Stimulated activated naive CD8-positive, alpha-beta T cell treated with anti-CD3 and anti-CD28 coated beads, Interleukin-15, amount 100 ng/mL, for 72 hours (primary cell): ENCODE results near the gene UBR3.
"Not testable (repeated sequence)": the region's sequence is repeated elsewhere in the genome, so short reads cannot be mapped to it uniquely, and the experiment has no call there.

Source experiments
- ATAC-seq: fragments of 150-1000 bp; cut with Tn5 transposase; 2 replicates; pipeline ENCODE4 v1.10.0; 2021; ENCODE audit warnings: mild to moderate bottlenecking, moderate library complexity
- DNase-seq, 2 donors: peaks; one replicate each; pipeline ENCODE4 v3.0.0; 2021 to 2022
- H3K27ac Mint-ChIP-seq, 2 donors: one replicate each; pipeline ENCODE4 v1.8.0; 2022; ENCODE audit warnings: mild to moderate bottlenecking in 2 of 2, mixed read lengths in 2 of 2, moderate library complexity in 2 of 2
- H3K27me3 Mint-ChIP-seq: one replicate; pipeline ENCODE4 v1.8.0; 2022; ENCODE audit warnings: mixed read lengths
- H3K4me1 Mint-ChIP-seq: one replicate; pipeline ENCODE4 v1.8.0; 2022; ENCODE audit warnings: mild to moderate bottlenecking, mixed read lengths
- H3K4me3 Mint-ChIP-seq, 2 donors: one replicate each; pipeline ENCODE4 v1.8.0; 2022; ENCODE audit warnings: mild to moderate bottlenecking in 2 of 2, mixed read lengths in 2 of 2, moderate library complexity in 1 of 2
- H3K9me3 Mint-ChIP-seq, 2 donors: one replicate each; pipeline ENCODE4 v1.8.0; 2022; ENCODE audit warnings: mixed read lengths in 2 of 2

UBR3 gene

DNA sequence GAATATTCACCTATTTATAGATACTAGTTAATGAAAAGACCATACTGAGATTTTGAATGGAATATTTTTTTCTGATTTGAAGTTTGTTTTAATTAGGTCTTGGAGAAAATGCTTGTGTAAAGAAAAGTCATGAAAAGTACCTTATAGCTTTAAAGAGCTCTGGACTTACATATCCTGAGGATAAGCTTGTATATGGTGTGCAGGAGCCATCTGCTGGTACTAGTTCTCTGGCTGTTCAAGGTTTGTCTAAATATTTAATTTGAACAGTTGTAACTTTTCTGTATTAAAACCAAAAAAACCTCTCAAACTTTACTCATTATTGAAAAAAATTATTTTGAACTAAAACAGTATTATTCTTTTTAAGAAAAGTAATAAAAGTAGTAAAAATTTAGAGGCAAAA lies 50.1 kb downstream of the UBR3 start:
- H3K9me3 Mint-ChIP-seq, result no peaks in the 10 kb centered on the region
- H3K27me3 Mint-ChIP-seq, result no peaks in the 10 kb centered on the region
- H3K27ac Mint-ChIP-seq, result no peak overlapping the region
- ATAC-seq (no peak), DNase-seq (no peak)
- H3K4me3 Mint-ChIP-seq, result no peak overlapping the region
- H3K4me1 Mint-ChIP-seq, result no peaks in the 10 kb centered on the region

GRCh38 chr2:169887120-169887519 lies 59.9 kb downstream of the UBR3 start:
- no peaks in the 10 kb centered on the region for H3K27me3 Mint-ChIP-seq
- no peaks in the 10 kb centered on the region for H3K9me3 Mint-ChIP-seq
- H3K27ac Mint-ChIP-seq, result no peak overlapping the region
- H3K4me3 Mint-ChIP-seq, result no peak overlapping the region
- ATAC-seq (no peak), DNase-seq (no peak)
- no peaks in the 10 kb centered on the region for H3K4me1 Mint-ChIP-seq

- H3K9me3 Mint-ChIP-seq, result no peaks in the 10 kb centered on the region
- peak overlapping the region in 1 of 2 donors; percentile 27 for H3K27ac Mint-ChIP-seq
- no peak overlapping the region for H3K4me3 Mint-ChIP-seq
- no peaks in the 10 kb centered on the region for H3K27me3 Mint-ChIP-seq
- DNase-seq (no peak), ATAC-seq (no peak)
- H3K4me1 Mint-ChIP-seq, result no peaks in the 10 kb centered on the region
Observed at GRCh38 chr2:169891593-169892298, 64.5 kb downstream of the UBR3 start.

DNA sequence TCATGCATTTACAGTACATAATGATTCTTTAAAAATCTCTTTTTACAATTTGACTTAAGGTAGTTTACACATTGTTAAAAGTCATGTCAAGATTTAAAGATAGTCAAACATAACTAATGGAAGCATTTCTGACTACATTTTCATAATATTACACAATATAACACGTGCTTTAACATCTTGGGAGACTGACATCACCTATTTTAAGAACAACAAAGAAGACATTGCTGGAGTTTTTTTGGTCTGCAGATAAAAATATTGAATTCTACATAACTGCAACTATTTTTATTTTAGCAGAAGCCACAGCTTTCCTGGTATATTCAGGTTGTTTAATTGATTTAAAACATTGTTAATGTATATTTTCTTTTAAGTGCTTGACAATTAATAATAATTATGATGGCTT lies 65.7 kb downstream of the UBR3 start:
- H3K27me3 Mint-ChIP-seq, result no peaks in the 10 kb centered on the region
- H3K27ac Mint-ChIP-seq, result no peak overlapping the region

GRCh38 chr2:169895294-169895985 lies 68.2 kb downstream of the UBR3 start:
- no peak overlapping the region for H3K4me3 Mint-ChIP-seq
- H3K9me3 Mint-ChIP-seq, result no peaks in the 10 kb centered on the region
- H3K27ac Mint-ChIP-seq, result no peak overlapping the region
- H3K4me1 Mint-ChIP-seq, result no peaks in the 10 kb centered on the region
- no peaks in the 10 kb centered on the region for H3K27me3 Mint-ChIP-seq
- no peak for ATAC-seq
- no peak for DNase-seq

More for the DNA sequence above, 65.7 kb downstream of the UBR3 start:
- no peak overlapping the region for H3K4me3 Mint-ChIP-seq
- no peaks in the 10 kb centered on the region for H3K4me1 Mint-ChIP-seq
- DNase-seq (no peak), ATAC-seq (no peak)
- H3K9me3 Mint-ChIP-seq, result no peaks in the 10 kb centered on the region

DNA sequence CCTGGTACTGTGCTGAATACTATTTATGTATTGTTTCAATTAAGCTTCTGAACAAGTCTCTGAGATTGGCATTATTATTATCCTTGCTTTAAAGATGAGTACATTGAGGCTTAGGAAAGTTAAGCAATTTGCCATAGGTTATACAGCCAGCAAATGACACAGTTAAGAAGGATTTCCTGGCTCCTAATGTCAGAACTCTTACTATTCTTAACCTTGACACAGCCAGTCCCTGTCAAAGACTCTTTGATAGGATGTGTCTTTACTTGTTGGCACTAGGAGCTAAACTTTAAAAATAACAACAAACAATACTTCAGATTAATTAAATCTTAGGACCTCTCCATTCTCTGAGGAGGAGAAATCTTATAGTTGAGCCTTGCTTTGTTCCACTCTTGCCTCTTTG lies 70.6 kb downstream of the UBR3 start:
- Mint-ChIP-seq H3K27ac (no peak overlapping the region), H3K4me1 (no peaks in the 10 kb centered on the region), H3K27me3 (no peaks in the 10 kb centered on the region), H3K4me3 (no peak overlapping the region), H3K9me3 (no peaks in the 10 kb centered on the region)
- ATAC-seq (no peak), DNase-seq (no peak)

GRCh38 chr2:169900103-169900502 lies 72.8 kb downstream of the UBR3 start:
- not testable (repeated sequence) for H3K27ac Mint-ChIP-seq, H3K4me3 Mint-ChIP-seq

DNA sequence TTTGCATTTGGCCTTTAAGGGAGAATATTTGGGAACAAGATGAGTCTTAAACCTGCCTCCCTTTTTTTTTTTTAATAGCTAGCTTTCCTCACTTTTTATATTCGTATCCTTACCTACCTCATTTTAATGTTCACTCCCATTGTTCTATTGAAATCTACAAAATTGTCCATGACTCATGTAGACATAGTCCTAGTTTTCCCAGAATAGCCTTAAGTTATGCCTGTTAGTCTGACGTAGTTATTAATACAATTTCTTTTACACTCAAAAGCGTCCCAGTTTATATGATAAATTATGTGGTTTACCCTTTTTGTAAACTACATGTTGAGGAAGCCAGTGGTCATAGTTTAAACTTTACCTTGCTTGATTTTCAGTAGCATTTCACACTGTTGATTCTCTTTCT lies 73.4 kb downstream of the UBR3 start:
- ATAC-seq (no peak), DNase-seq (no peak)
- H3K27me3 Mint-ChIP-seq, result no peaks in the 10 kb centered on the region
- no peak overlapping the region for H3K27ac Mint-ChIP-seq
- no peaks in the 10 kb centered on the region for H3K4me1 Mint-ChIP-seq
- no peaks in the 10 kb centered on the region for H3K9me3 Mint-ChIP-seq
- no peak overlapping the region for H3K4me3 Mint-ChIP-seq

More at GRCh38 chr2:169900103-169900502, 72.8 kb downstream of the UBR3 start:
- H3K9me3 Mint-ChIP-seq, DNase-seq, ATAC-seq, H3K27me3 Mint-ChIP-seq, H3K4me1 Mint-ChIP-seq: not testable (repeated sequence)

- no peaks in the 10 kb centered on the region for H3K4me1 Mint-ChIP-seq
- ATAC-seq (no peak), DNase-seq (no peak)
- no peak overlapping the region for H3K4me3 Mint-ChIP-seq
- no peak overlapping the region for H3K27ac Mint-ChIP-seq
- H3K9me3 Mint-ChIP-seq, result no peaks in the 10 kb centered on the region
- no peaks in the 10 kb centered on the region for H3K27me3 Mint-ChIP-seq
Observed at GRCh38 chr2:169906731-169907130, 79.5 kb downstream of the UBR3 start.

DNA sequence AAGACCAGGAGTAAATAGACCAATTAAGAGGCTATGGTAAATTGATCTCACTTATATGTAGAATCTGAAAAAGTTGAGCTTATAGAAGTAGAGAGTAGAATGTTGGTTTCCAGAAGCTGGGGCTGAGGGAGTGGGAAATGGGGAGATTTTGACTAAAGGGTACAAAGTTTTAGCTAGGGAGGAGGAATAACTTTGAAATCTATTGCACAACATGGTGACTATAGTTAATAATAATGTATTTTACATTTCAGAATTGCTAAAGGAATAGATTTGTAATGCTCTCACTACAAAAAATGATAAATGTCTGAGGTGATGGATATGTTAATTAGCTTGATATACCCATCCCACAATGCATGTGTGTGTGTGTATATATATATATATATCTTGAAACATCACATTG lies 82.1 kb downstream of the UBR3 start:
- Mint-ChIP-seq H3K4me3 (no peak overlapping the region), H3K27ac (no peak overlapping the region), H3K27me3 (no peaks in the 10 kb centered on the region), H3K9me3 (no peaks in the 10 kb centered on the region), H3K4me1 (no peaks in the 10 kb centered on the region)
- ATAC-seq (no peak), DNase-seq (no peak)

- Mint-ChIP-seq H3K27ac (no peak overlapping the region), H3K27me3 (no peaks in the 10 kb centered on the region), H3K9me3 (no peaks in the 10 kb centered on the region), H3K4me3 (no peak overlapping the region), H3K4me1 (no peaks in the 10 kb centered on the region)
- DNase-seq, result no peak
- ATAC-seq, result no peak
Observed at GRCh38 chr2:169910109-169910799, 83.0 kb downstream of the UBR3 start.

DNA sequence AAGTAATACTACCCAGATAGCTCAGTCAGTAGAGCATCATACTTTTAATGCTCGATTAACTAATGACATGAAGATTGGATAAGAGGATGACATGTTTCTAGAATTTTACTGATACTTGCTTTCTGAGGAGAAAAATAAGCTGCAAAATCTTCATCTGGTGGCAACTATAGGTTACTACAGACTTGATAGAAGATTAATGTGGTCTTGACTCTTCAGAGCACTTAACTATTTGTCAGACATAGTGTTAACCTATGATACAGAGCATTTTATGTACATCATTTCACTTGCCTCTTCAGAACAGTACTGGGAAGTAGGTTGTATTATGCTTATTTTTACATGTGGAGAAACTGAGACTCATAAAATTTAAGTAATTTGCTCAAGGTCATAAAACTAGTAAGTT lies 83.9 kb downstream of the UBR3 start:
- Mint-ChIP-seq H3K27ac (peak overlapping the region in 1 of 2 donors; percentile 55), H3K4me3 (no peak overlapping the region), H3K4me1 (no peaks in the 10 kb centered on the region), H3K27me3 (no peaks in the 10 kb centered on the region), H3K9me3 (no peaks in the 10 kb centered on the region)
- no peak for DNase-seq
- ATAC-seq, result no peak

GRCh38 chr2:169916623-169917022 lies 89.4 kb downstream of the UBR3 start:
- Mint-ChIP-seq H3K9me3 (no peaks in the 10 kb centered on the region), H3K27me3 (no peaks in the 10 kb centered on the region), H3K27ac (peak overlapping the region in 1 of 2 donors; percentile 52), H3K4me1 (no peaks in the 10 kb centered on the region), H3K4me3 (no peak overlapping the region)
- no peak for DNase-seq
- ATAC-seq, result no peak

- DNase-seq, result no peak
- no peaks in the 10 kb centered on the region for H3K27me3 Mint-ChIP-seq
- H3K27ac Mint-ChIP-seq, result no peak overlapping the region
- ATAC-seq, result no peak
- H3K4me3 Mint-ChIP-seq, result no peak overlapping the region
- H3K4me1 Mint-ChIP-seq, result no peaks in the 10 kb centered on the region
- H3K9me3 Mint-ChIP-seq, result no peaks in the 10 kb centered on the region
Observed at GRCh38 chr2:169923977-169924376, 96.7 kb downstream of the UBR3 start.

DNA sequence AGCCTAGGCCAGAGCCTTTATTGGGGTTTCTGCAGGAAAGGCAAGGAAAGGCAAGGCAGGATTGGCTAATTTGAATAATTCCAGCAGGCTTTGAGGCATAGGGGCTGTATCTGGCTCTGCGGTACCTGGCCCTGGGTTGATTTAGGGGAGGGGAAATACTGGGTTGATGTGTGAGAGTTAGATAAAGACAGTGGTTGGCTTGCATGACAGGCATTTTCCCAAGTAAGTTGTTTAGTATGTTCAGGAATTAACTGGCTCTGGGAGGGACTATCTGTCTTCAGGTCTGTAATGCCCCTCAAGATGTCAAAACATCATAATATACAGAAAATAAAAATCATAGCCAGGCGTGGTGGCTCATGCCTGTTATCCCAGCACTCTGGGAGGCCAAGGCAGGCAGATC lies 98.7 kb downstream of the UBR3 start:
- ATAC-seq, result no peak
- H3K27ac Mint-ChIP-seq, result no peak overlapping the region
- no peak overlapping the region for H3K4me3 Mint-ChIP-seq
- H3K4me1 Mint-ChIP-seq, result no peaks in the 10 kb centered on the region
- no peak for DNase-seq
- no peaks in the 10 kb centered on the region for H3K27me3 Mint-ChIP-seq
- H3K9me3 Mint-ChIP-seq, result no peaks in the 10 kb centered on the region

GRCh38 chr2:169928463-169928864 lies 101.2 kb downstream of the UBR3 start:
- Mint-ChIP-seq H3K27ac (no peak overlapping the region), H3K27me3 (no peaks in the 10 kb centered on the region), H3K4me3 (no peak overlapping the region), H3K9me3 (no peaks in the 10 kb centered on the region), H3K4me1 (no peaks in the 10 kb centered on the region)
- DNase-seq (no peak), ATAC-seq (no peak)
